ENCODE measurements around the gene AFF1. TPM values are rescaled to one million over a fixed set of nuclear protein-coding genes. Genes with fewer than 3 reads are reported as not detected.

Gene AFF1
- total RNA-seq, 4 donors from 2014 or later = 155 to 238 (median 192) TPM

- 0% methylated on average over 14 to 58 of the region's 82 CpGs for WGBS, 2 donors
- H3K27me3 ChIP-seq = no peaks in the 10 kb centered on the region
- peaks cover 41 to 49% of the 10 kb centered on the region in 2 donors for H3K4me1 ChIP-seq
- intact Hi-C loops (cut with DNase I) = loop anchor here (5.0 kb wide), 1 partner anchor 70 kb away; the partner anchor contains the start of gene AFF1
- DNase-seq = peak; percentile 95
- peak overlapping the region; percentile 96 to 97 (median 97) for H3K27ac ChIP-seq
- H3K9me3 ChIP-seq = no peaks in the 10 kb centered on the region
- H3K36me3 ChIP-seq = no peaks in the 10 kb centered on the region
- H3K4me3 ChIP-seq (replicated peaks in 1 of 3) = peak overlapping the region; percentile 50 to 91 (median 77)
- TF ChIP-seq POLR2A (IDR thresholded peaks at IDR 0.05) = peak; percentile 97 to 99
- peak in 3 of 6 experiments; percentile 11 to 37 (median 31) for TF ChIP-seq CTCF (IDR thresholded peaks at IDR 0.05)
Measured at GRCh38 chr4:87006676-87007527, 72.1 kb downstream of the AFF1 start.

GRCh38 chr4:87007528-87008446 is 73.0 kb downstream of the AFF1 start:
- no peak for TF ChIP-seq CTCF (IDR thresholded peaks at IDR 0.05)
- TF ChIP-seq POLR2A (IDR thresholded peaks at IDR 0.05) = peak in 1 of 2 donors; percentile 39
- Histone ChIP-seq H3K4me3 (replicated peaks in 1 of 3) (peak overlapping the region; percentile 50 to 91 (median 77)), H3K36me3 (no peaks in the 10 kb centered on the region), H3K27me3 (no peaks in the 10 kb centered on the region), H3K9me3 (no peaks in the 10 kb centered on the region), H3K4me1 (peaks cover 40 to 49% of the 10 kb centered on the region in 2 donors), H3K27ac (peak overlapping the region; percentile 96 to 97 (median 97))
- DNase-seq = peak; percentile 70 to 76
- intact Hi-C loops (cut with DNase I) = loop anchor here (5.0 kb wide), 1 partner anchor 70 kb away; the partner anchor contains the start of gene AFF1
- 1% methylated on average over 22 of the region's 22 CpGs for WGBS, 2 donors

- intact Hi-C loops (cut with DNase I) = loop anchor here (5.0 kb wide), 1 partner anchor 72 kb away; the partner anchor contains the start of gene AFF1
- WGBS, 2 donors = 15 to 28% methylated on average over 2 of the region's 2 CpGs
- peak overlapping the region in 1 of 3 donors; percentile 77 for H3K4me3 ChIP-seq (replicated peaks in 1 of 3)
- no peaks in the 10 kb centered on the region for H3K36me3 ChIP-seq
- H3K4me1 ChIP-seq = peaks cover 52 to 62% of the 10 kb centered on the region in 2 donors
- H3K9me3 ChIP-seq = no peaks in the 10 kb centered on the region
- no peak for DNase-seq
- no peaks in the 10 kb centered on the region for H3K27me3 ChIP-seq
- TF ChIP-seq CTCF (IDR thresholded peaks at IDR 0.05) (no peak), POLR2A (IDR thresholded peaks at IDR 0.05) (peak in 1 of 2 donors; percentile 19)
- peak overlapping the region; percentile 96 to 97 (median 97) for H3K27ac ChIP-seq
Measured at GRCh38 chr4:87009095-87009648, 74.4 kb downstream of the AFF1 start.

GRCh38 chr4:87010192-87010591 is 75.4 kb downstream of the AFF1 start:
- intact Hi-C loops (cut with DNase I) = no loop called here
- H3K9me3 ChIP-seq = no peaks in the 10 kb centered on the region
- no peak overlapping the region for H3K4me3 ChIP-seq (replicated peaks in 1 of 3)
- TF ChIP-seq POLR2A (IDR thresholded peaks at IDR 0.05) (no peak), CTCF (IDR thresholded peaks at IDR 0.05) (no peak)
- peaks cover 55 to 66% of the 10 kb centered on the region in 2 donors for H3K4me1 ChIP-seq
- H3K27me3 ChIP-seq = no peaks in the 10 kb centered on the region
- WGBS, 2 donors = 72 to 81% methylated on average over 1 of the region's 1 CpG
- no peaks in the 10 kb centered on the region for H3K36me3 ChIP-seq
- H3K27ac ChIP-seq = peak overlapping the region; percentile 96 to 97 (median 97)
- DNase-seq = no peak

Data from thyroid gland (tissue), 4 donors.